GM13976 (cell line): ENCODE data around the gene PLCXD3.
"Not testable (repeated sequence)": the region's sequence is repeated elsewhere in the genome, so short reads cannot be mapped to it uniquely, and the experiment has no call there.

Experiments used
- DNase-seq: peaks from one replicate; pipeline ENCODE4 v3.0.0; 2012; ENCODE audit warnings: low spot score
- in situ Hi-C: fragments of 300-500 bp; cut with MboI; formaldehyde crosslinking; loops from one replicate; pipeline ENCODE4 v1.12.0; 2022; ENCODE audit warnings: low sequenced_read_pairs, mixed read lengths, inconsistent platforms; ENCODE audit not compliant: unreplicated experiment
- TF ChIP-seq, protein P1 (sequence below): IDR thresholded peaks from 2 replicates; pipeline ENCODE4 v1.5.1; 2012; ENCODE audit warnings: borderline replicate concordance, mild to moderate bottlenecking; ENCODE audit not compliant: insufficient read depth; ENCODE audit errors: extremely low read depth, missing control alignments, control extremely low read depth

PLCXD3 gene

DNA sequence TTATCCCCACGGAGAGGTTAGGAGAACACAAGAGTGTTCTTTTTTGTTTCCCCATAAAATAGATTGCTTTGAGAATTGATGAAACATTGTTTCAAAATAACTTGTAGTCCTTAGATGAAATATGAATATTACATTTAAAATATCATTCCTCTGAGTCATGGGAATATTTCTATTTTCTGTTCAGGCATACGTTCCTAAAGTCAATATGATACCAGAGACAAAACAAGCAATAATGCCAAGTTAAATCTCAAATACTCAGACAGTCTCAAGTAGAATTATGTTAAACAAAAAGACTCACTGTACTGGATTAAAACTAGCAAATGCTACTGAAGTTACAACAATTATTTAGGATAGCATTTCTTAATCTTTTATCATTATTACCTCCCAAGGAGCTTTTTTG is 185.3 kb downstream of the PLCXD3 start:
- no peak for DNase-seq
- TF ChIP-seq, protein P1, sequence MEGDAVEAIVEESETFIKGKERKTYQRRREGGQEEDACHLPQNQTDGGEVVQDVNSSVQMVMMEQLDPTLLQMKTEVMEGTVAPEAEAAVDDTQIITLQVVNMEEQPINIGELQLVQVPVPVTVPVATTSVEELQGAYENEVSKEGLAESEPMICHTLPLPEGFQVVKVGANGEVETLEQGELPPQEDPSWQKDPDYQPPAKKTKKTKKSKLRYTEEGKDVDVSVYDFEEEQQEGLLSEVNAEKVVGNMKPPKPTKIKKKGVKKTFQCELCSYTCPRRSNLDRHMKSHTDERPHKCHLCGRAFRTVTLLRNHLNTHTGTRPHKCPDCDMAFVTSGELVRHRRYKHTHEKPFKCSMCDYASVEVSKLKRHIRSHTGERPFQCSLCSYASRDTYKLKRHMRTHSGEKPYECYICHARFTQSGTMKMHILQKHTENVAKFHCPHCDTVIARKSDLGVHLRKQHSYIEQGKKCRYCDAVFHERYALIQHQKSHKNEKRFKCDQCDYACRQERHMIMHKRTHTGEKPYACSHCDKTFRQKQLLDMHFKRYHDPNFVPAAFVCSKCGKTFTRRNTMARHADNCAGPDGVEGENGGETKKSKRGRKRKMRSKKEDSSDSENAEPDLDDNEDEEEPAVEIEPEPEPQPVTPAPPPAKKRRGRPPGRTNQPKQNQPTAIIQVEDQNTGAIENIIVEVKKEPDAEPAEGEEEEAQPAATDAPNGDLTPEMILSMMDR: no peak
- in situ Hi-C loops: no loop called here

DNA sequence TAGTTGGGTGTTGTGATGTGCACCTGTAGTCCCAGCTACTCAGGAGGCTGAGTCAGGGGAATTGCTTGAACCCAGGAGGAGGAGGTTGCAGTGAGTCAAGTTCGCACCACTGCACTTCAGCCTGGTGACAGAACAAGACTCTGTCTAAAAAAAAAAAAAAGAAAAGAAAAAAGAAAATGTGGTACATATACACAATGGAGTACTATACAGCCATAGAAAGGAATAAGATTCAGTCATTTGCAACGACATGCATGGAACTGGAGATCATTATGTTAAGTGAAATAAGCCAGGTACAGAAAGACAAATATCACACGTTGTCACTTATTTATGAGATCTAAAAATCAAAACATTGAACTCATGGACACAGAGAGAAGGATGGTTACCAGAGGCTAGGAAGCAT is 187.6 kb downstream of the PLCXD3 start:
- DNase-seq, in situ Hi-C loops: not testable (repeated sequence)

DNA sequence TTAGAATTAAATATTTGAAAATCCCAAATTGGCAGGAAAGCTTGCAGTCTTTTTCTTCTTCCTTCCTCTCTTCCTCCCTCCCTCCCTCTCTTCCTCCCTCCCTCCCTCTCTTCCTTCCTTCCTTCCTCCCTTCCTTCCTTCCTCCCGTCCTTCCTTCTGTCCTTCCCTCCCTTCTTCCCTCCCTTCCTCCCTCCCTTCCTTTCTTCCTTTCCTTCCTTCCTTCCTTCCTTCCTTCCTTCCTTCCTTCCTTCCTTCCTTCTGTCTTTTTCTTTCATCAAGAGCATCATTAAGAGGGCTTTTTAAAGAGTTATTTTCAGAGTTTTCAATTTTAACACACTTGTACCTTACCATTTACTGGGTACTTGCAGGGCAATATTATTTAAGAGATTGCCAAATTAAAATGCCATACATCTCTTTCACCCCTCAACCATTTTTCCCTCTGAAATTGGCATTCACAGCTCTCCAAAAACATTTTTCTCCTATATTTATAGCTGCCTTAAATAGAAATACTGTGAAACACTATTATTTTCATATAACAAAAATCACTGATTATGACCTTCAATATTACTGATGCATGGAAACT is 197.8 kb downstream of the PLCXD3 start:
- no peak for DNase-seq
- TF ChIP-seq, protein P1: no peak
- in situ Hi-C loops: no loop called here

DNA sequence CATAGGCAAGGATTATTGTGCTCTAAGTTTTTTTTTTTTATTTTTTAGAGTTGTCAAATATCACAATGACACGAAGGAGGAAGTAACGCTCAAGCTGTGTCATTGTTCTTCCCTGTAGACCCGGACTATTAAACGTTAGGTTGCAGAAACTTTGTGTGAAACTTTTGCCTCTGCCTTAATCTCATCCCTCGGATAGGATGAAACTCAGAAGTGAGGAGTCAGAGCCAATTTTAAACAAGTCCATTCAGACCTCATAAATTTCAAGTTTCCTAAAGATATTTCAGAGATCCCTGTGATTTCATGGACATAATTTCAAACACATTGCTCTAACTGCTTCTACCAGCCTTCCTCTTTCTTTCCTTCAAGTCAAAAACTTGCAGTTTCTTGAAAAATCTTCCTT is 198.3 kb downstream of the PLCXD3 start:
- no peak for DNase-seq
- TF ChIP-seq, protein P1: no peak
- in situ Hi-C loops: no loop called here

DNA sequence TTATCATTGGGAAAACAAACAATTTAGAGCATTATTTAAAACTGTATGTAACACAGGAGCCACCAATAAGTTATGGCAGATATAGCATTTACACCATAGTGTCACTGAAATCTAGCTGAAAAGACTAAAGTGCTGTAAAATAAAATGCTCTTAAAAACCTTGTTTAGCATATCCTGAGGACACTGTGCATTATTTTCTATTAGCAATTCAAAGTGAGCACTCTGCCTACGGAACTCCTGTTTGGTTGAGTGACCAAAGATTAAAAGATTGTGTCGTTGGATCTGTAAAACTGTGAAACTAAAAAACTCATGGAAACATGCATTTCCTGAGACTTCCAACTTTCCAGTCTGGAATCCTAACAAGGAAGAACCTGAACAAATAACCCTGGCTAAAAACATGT is 201.1 kb downstream of the PLCXD3 start:
- TF ChIP-seq, protein P1: no peak
- DNase-seq: no peak
- in situ Hi-C loops: no loop called here

DNA sequence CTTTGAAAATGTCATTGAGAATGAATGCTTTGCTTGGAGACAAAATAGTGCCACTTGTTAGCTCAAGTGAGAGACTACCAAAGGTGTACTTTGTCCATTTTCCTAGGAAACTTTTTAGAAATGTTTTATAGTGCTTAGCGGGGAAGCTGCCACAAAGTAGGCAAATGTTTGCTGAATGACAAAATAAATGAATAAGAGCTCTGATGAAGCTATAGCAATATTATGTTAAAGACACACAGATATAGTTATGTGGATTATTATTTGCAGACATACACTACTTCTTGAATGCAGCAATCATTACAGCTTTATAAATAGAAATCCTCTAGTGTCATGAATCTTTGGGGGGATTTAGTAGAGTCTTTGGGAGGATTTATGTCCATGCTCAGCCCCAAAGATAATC is 204.4 kb downstream of the PLCXD3 start:
- TF ChIP-seq, protein P1: no peak
- no peak for DNase-seq
- in situ Hi-C loops: no loop called here

DNA sequence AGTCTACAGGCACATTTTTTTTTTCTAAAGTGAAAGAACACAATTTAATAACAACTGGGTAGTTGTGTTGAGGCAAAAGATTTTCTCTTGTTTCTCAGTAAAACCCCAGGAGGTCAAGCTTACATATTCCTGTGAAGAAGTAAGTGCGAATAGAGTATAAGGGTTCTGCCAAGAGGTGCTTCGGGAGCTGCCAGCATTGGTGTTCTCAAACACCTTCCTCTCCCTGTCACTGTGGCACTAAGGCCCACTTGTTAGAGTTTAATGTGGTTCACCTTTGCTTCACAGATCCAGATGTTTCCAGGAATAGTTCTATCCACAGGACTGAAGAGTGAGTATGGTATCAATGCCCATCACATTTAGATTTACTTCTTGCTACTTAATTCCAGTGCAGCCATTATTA is 205.3 kb downstream of the PLCXD3 start:
- DNase-seq: no peak
- in situ Hi-C loops: no loop called here
- TF ChIP-seq, protein P1: no peak
